PC-3 (cell line): ENCODE measurements around the gene ANXA7. TPM values are rescaled to one million over a fixed set of nuclear protein-coding genes. Genes with fewer than 3 reads are reported as not detected.

Experiments
- ATAC-seq: fragments of 200-7000 bp; cut with Tn5 transposase; 2 replicates; pipeline ENCODE4 v1.9.1; 2020; ENCODE audit warnings: mild to moderate bottlenecking, moderate library complexity
- BruUV-seq: library from RNA; stranded (reverse); fragments of 400-500 nt; replicated peaks from 2 replicates; lab custom pipeline; 2021; lab: Mats Ljungman, UMichigan
- CTCF ChIA-PET: fragments of 300-600 bp; sonication (Branson Sonifier 250); formaldehyde crosslinking; loops from one replicate; lab custom pipeline; 2022; ENCODE audit warnings: antibody characterized with exemption; lab: Charles Lee
- POLR2A ChIA-PET: fragments of 300-600 bp; sonication (Branson Sonifier 250); formaldehyde crosslinking; loops from one replicate; lab custom pipeline; 2022; ENCODE audit warnings: antibody characterized with exemption; ENCODE audit not compliant: unreplicated experiment; lab: Charles Lee
- DNase-seq: peaks from one replicate; pipeline ENCODE4 v3.0.0-alpha.2; 2015
- H2AFZ ChIP-seq: fragments of 300-600 bp; sonication (generic); 2 replicates; pipeline ENCODE4 v1.6.0; 2016; ENCODE audit warnings: antibody characterized with exemption, low read length
- H3F3A ChIP-seq: fragments of 300-600 bp; sonication (generic); one replicate; pipeline ENCODE4 v1.6.0; 2017; ENCODE audit warnings: antibody characterized with exemption, low read length, control low read depth, mild to moderate bottlenecking; ENCODE audit not compliant: unreplicated experiment
- H3K27ac ChIP-seq: fragments of 300-600 bp; sonication (generic); 2 replicates; pipeline ENCODE4 v1.5.1; 2016; ENCODE audit warnings: mild to moderate bottlenecking, low read length
- H3K27me3 ChIP-seq: fragments of 300-600 bp; sonication (generic); 2 replicates; pipeline ENCODE4 v1.6.1; 2016; ENCODE audit warnings: low read length, mixed read lengths
- H3K36me3 ChIP-seq: fragments of 300-600 bp; sonication (generic); 2 replicates; pipeline ENCODE4 v1.6.1; 2016; ENCODE audit warnings: low read depth, mixed run types, low read length, mixed read lengths
- H3K4me1 ChIP-seq: fragments of 300-600 bp; sonication (generic); 2 replicates; pipeline ENCODE4 v1.5.1; 2016; ENCODE audit warnings: low read length; ENCODE audit not compliant: insufficient read depth
- H3K4me2 ChIP-seq: fragments of 300-600 bp; sonication (generic); 2 replicates; pipeline ENCODE4 v1.6.0; 2016; ENCODE audit warnings: low read length
- H3K4me3 ChIP-seq: fragments of 300-600 bp; sonication (generic); 2 replicates; pipeline ENCODE4 v1.5.1; 2016; ENCODE audit warnings: mild to moderate bottlenecking, low read length, mixed read lengths
- H3K79me2 ChIP-seq: fragments of 300-600 bp; sonication (generic); 2 replicates; pipeline ENCODE4 v1.6.1; 2017; ENCODE audit warnings: low read length, mixed read lengths
- H3K9ac ChIP-seq: fragments of 300-600 bp; sonication (generic); 2 replicates; pipeline ENCODE4 v1.6.0; 2016; ENCODE audit warnings: mild to moderate bottlenecking, low read length
- H3K9me2 ChIP-seq: fragments of 300-600 bp; sonication (generic); replicated peaks from 2 replicates; pipeline ENCODE4 v1.6.1; 2016; ENCODE audit warnings: mixed run types, low read length, mixed read lengths
- H3K9me3 ChIP-seq: fragments of 300-600 bp; sonication (generic); 2 replicates; pipeline ENCODE4 v1.6.1; 2016; ENCODE audit warnings: low read length, mixed read lengths
- H4K20me1 ChIP-seq: fragments of 300-600 bp; sonication (generic); 2 replicates; pipeline ENCODE4 v1.6.1; 2016; ENCODE audit warnings: low read length, mixed read lengths
- EZH2 ChIP-seq: fragments of 300-600 bp; sonication (generic); IDR thresholded peaks from one replicate; pipeline ENCODE4 v1.6.1; 2017; ENCODE audit warnings: antibody characterized with exemption, mild to moderate bottlenecking, low read length; ENCODE audit not compliant: unreplicated experiment
- EZH2phosphoT487 ChIP-seq: fragments of 300-600 bp; sonication (generic); IDR thresholded peaks from 2 replicates; pipeline ENCODE4 v1.6.1; 2018; ENCODE audit warnings: mild to moderate bottlenecking, antibody characterized with exemption, low read length, borderline replicate concordance
- intact Hi-C: fragments of 100-400 bp; cut with micrococcal nuclease; formaldehyde crosslinking; loops from 2 replicates; pipeline ENCODE4 v1.9.0; 2023
- total RNA-seq: library from RNA; depleted of rRNA; stranded (reverse); fragments of >200 nt; gene quantifications from 2 replicates; pipeline ENCODE4 v1.2.3, GENCODE V29; 2014
- TF ChIP-seq, protein P1 (sequence below): fragments of 300-600 bp; sonication (generic); conservative IDR thresholded peaks from 2 replicates; pipeline ENCODE4 v1.5.1; 2017; ENCODE audit warnings: antibody characterized with exemption, low read depth, mild to moderate bottlenecking, low read length

Gene ANXA7
- total RNA-seq, 1 experiment from 2014 or later = 561 TPM

DNA sequence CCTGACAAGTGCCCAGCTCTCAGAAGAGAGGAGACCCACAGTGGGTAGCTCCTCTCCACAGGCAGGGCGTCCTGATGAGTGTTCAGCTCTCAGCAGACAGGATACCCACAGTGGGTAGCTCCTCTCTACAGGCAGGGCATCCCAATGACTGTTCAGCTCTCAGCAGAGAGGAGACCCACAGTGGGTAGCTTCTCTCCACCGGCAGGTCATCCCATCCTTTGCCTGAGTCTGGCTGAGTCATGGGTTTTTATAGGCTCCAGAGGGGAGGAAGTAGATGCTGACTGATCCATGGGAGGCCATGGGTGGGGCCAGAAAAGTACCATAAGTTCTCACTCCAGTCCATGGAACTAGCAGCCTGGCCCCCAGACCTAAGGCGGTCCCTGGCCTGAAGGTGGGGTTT lies 73.7 kb downstream of the ANXA7 start:
- ATAC-seq (peak; percentile 70), DNase-seq (peak; percentile 89)
- Histone ChIP-seq H3K36me3 (no peaks in the 10 kb centered on the region), H3K4me2 (no peak overlapping the region), H3K9ac (no peak overlapping the region), H3K9me2 (no peaks in the 10 kb centered on the region), H3K79me2 (no peaks in the 10 kb centered on the region), H3K4me3 (no peak overlapping the region), H3K4me1 (peaks cover 18% of the 10 kb centered on the region), H2AFZ (no peak overlapping the region), H3K27ac (no peak overlapping the region), H3K27me3 (no peaks in the 10 kb centered on the region), H3F3A (no peaks in the 10 kb centered on the region), H4K20me1 (no peaks in the 10 kb centered on the region), H3K9me3 (peaks cover 3% of the 10 kb centered on the region; the same call in 1 of the 2 replicates)
- intact Hi-C loops = no loop called here
- CTCF ChIA-PET = no interaction called here
- no TSS peak for BruUV-seq
- TF ChIP-seq EZH2 (no peak), EZH2phosphoT487 (no peak)
- TF ChIP-seq, protein P1, sequence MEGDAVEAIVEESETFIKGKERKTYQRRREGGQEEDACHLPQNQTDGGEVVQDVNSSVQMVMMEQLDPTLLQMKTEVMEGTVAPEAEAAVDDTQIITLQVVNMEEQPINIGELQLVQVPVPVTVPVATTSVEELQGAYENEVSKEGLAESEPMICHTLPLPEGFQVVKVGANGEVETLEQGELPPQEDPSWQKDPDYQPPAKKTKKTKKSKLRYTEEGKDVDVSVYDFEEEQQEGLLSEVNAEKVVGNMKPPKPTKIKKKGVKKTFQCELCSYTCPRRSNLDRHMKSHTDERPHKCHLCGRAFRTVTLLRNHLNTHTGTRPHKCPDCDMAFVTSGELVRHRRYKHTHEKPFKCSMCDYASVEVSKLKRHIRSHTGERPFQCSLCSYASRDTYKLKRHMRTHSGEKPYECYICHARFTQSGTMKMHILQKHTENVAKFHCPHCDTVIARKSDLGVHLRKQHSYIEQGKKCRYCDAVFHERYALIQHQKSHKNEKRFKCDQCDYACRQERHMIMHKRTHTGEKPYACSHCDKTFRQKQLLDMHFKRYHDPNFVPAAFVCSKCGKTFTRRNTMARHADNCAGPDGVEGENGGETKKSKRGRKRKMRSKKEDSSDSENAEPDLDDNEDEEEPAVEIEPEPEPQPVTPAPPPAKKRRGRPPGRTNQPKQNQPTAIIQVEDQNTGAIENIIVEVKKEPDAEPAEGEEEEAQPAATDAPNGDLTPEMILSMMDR = no peak
- POLR2A ChIA-PET = no interaction called here

DNA sequence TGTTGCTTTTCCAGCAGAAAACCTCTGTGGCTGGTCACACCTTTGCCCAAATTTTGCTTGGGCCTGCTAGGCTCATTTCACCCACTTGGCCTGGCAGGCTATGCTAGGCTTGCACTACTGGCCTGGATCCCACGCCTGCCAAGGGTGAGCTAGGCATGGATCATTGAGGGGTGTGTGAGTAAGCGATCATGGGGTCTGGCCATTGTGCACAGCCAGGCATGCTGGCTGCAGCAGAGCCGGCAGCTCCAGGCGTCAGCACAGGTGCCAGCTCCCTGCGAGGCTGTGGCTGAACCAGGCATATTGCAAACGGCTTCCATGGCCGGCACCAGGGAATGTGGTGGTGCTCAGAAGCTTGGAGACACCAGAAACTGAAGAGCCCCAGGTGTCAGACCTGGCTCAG lies 74.4 kb downstream of the ANXA7 start:
- no peak overlapping the region for H3K4me3 ChIP-seq
- ATAC-seq (peak; percentile 59), DNase-seq (peak; percentile 77)
- H3K36me3 ChIP-seq = no peaks in the 10 kb centered on the region
- H3F3A ChIP-seq = no peaks in the 10 kb centered on the region
- BruUV-seq = no TSS peak
- peak overlapping the region; percentile 15 for H3K27ac ChIP-seq
- H4K20me1 ChIP-seq = no peaks in the 10 kb centered on the region
- peaks cover 18% of the 10 kb centered on the region for H3K4me1 ChIP-seq
- H3K27me3 ChIP-seq = no peaks in the 10 kb centered on the region
- POLR2A ChIA-PET = no interaction called here
- CTCF ChIA-PET = no interaction called here
- H2AFZ ChIP-seq = no peak overlapping the region
- H3K9me2 ChIP-seq = no peaks in the 10 kb centered on the region
- intact Hi-C loops = no loop called here
- H3K9me3 ChIP-seq = peaks cover 3% of the 10 kb centered on the region; the same call in 1 of the 2 replicates
- peak overlapping the region; percentile 2 for H3K4me2 ChIP-seq
- TF ChIP-seq, protein P1 = no peak
- TF ChIP-seq EZH2phosphoT487 = no peak
- no peak for TF ChIP-seq EZH2
- no peaks in the 10 kb centered on the region for H3K79me2 ChIP-seq
- H3K9ac ChIP-seq = no peak overlapping the region

DNA sequence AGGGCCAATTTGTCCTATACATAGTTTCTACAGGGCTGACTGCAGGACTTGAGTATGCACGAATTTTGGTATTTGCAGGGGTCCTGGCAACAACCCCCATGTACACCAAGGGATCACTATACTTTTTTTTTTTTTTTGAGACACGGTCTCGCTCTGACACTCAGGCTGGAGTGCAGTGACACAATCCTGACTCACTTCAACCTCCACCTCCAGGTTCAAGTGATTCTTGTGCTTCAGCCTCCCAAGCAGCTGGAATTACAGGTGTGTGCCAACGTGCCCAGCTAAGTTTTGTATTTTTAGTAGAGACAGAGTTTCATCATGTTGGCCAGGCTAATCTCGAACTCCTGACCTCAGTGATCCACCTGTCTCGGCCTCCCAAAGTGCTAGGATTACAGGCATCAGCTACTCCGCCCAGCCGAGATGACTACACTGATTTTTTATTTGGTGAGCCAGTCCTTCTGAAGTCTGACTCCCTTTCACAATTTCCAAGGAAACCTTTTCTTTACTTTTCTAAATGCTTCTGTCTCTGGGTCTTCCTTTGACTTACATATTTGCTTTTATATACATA lies 75.0 kb downstream of the ANXA7 start:
- H3K4me2 ChIP-seq = peak overlapping the region; percentile 2
- H3K27ac ChIP-seq = peak overlapping the region; percentile 15
- ChIA-PET POLR2A (no interaction called here), CTCF (no interaction called here)
- no peak overlapping the region for H3K4me3 ChIP-seq
- no peaks in the 10 kb centered on the region for H3K9me2 ChIP-seq
- H3K9ac ChIP-seq = no peak overlapping the region
- BruUV-seq = no TSS peak
- intact Hi-C loops = no loop called here
- H3K79me2 ChIP-seq = no peaks in the 10 kb centered on the region
- DNase-seq (peak; percentile 95), ATAC-seq (peak; percentile 66)
- H2AFZ ChIP-seq = no peak overlapping the region
- no peak for TF ChIP-seq EZH2
- TF ChIP-seq EZH2phosphoT487 = no peak
- TF ChIP-seq, protein P1 = no peak
- no peaks in the 10 kb centered on the region for H3K36me3 ChIP-seq
- peaks cover 18% of the 10 kb centered on the region for H3K4me1 ChIP-seq
- H3F3A ChIP-seq = no peaks in the 10 kb centered on the region
- peaks cover 4% of the 10 kb centered on the region for H3K27me3 ChIP-seq
- no peaks in the 10 kb centered on the region for H4K20me1 ChIP-seq
- peaks cover 3% of the 10 kb centered on the region; the same call in 1 of the 2 replicates for H3K9me3 ChIP-seq
